SK-N-SH (cell line): ENCODE results near the gene PTX3. TPM values are rescaled to one million over a fixed set of nuclear protein-coding genes. Genes with fewer than 3 reads are reported as not detected.

ENCODE experiments used
- CTCF ChIA-PET: fragments of 300-600, 350-600 bp; formaldehyde crosslinking; extraction: SDS; loops from one replicate; lab custom pipeline; 2021; lab: Yijun Ruan, JAX
- POLR2A ChIA-PET: fragments of 350-600 bp; sonication (Branson Sonifier 250); formaldehyde crosslinking; extraction: SDS; loops from one replicate; lab custom pipeline; 2020; ENCODE audit warnings: antibody characterized with exemption, inconsistent platforms; lab: Yijun Ruan, JAX
- DNase-seq: peaks from one replicate; pipeline ENCODE4 v3.0.0; 2012
- H2AFZ ChIP-seq: fragments of 200-600 bp; sonication (generic); 2 replicates; pipeline ENCODE4 v1.8.1; 2016; ENCODE audit warnings: antibody characterized with exemption, mild to moderate bottlenecking, low read depth
- H3F3A ChIP-seq: fragments of 200-600 bp; sonication (generic); replicated peaks from 2 replicates; pipeline ENCODE3; 2016; ENCODE audit warnings: antibody characterized with exemption, mild to moderate bottlenecking; ENCODE audit not compliant: insufficient read depth
- H3K27ac ChIP-seq, 2 experiments: fragments of 200-500 bp in 1 of 2; fragments of 200-600 bp in 1 of 2; sonication (Bioruptor generic) in 1 of 2; sonication (generic), shearing (Covaris generic) in 1 of 2; 2 replicates each; pipeline versions ENCODE4 v1.5.1 to v1.6.1; 2014 to 2016; ENCODE audit warnings: low read depth in 2 of 2, inconsistent platforms in 1 of 2, low read length in 1 of 2, mild to moderate bottlenecking in 1 of 2, mixed read lengths in 1 of 2
- H3K27me3 ChIP-seq: fragments of 200-600 bp; sonication (generic), shearing (Covaris generic); 2 replicates; pipeline ENCODE4 v1.6.1; 2016; ENCODE audit warnings: mixed run types; ENCODE audit not compliant: insufficient read depth
- H3K36me3 ChIP-seq, 2 experiments: fragments of 200-500 bp in 1 of 2; fragments of 200-600 bp in 1 of 2; sonication (Bioruptor generic) in 1 of 2; sonication (generic) in 1 of 2; replicated peaks in 1 of 2; 2 replicates each; pipeline versions ENCODE3 to v1.5.1; 2014 to 2016; ENCODE audit warnings: low read length in 1 of 2, mild to moderate bottlenecking in 1 of 2; ENCODE audit not compliant: insufficient read depth in 2 of 2, control insufficient read depth in 1 of 2
- H3K4me1 ChIP-seq, 2 experiments: fragments of 200-500 bp in 1 of 2; fragments of 200-600 bp in 1 of 2; sonication (Bioruptor generic) in 1 of 2; sonication (generic), shearing (Covaris generic) in 1 of 2; 2 replicates each; pipeline versions ENCODE4 v1.5.1 to v1.6.1; 2014 to 2016; ENCODE audit warnings: low read depth in 1 of 2, low read length in 1 of 2, mixed run types in 1 of 2; ENCODE audit not compliant: insufficient read depth in 2 of 2, control insufficient read depth in 1 of 2
- H3K4me2 ChIP-seq: fragments of 200-600 bp; sonication (generic), shearing (Covaris generic); 2 replicates; pipeline ENCODE4 v1.6.1; 2017; ENCODE audit warnings: mixed run types
- H3K4me3 ChIP-seq, 2 experiments: fragments of 200-500 bp in 1 of 2; fragments of 200-600 bp in 1 of 2; sonication (Bioruptor generic) in 1 of 2; sonication (generic), shearing (Covaris generic) in 1 of 2; 2 replicates each; pipeline versions ENCODE4 v1.5.1 to v1.8.1; 2014 to 2016; ENCODE audit warnings: low read depth in 2 of 2, inconsistent platforms in 1 of 2, low read length in 1 of 2, mild to moderate bottlenecking in 1 of 2, mixed read lengths in 1 of 2, moderate library complexity in 1 of 2
- H3K79me2 ChIP-seq: fragments of 200-600 bp; sonication (generic); 2 replicates; pipeline ENCODE4 v1.8.1; 2017; ENCODE audit warnings: mild to moderate bottlenecking; ENCODE audit not compliant: insufficient read depth
- H3K9ac ChIP-seq: fragments of 200-600 bp; sonication (generic); 2 replicates; pipeline ENCODE4 v1.6.1; 2017; ENCODE audit warnings: mixed run types
- H3K9me2 ChIP-seq: fragments of 200-600 bp; sonication (generic); 2 replicates; pipeline ENCODE4 v1.6.1; 2017; ENCODE audit warnings: mixed run types
- H3K9me3 ChIP-seq: fragments of 200-600 bp; sonication (generic); 2 replicates; pipeline ENCODE4 v1.6.1; 2017; ENCODE audit warnings: mixed run types, mild to moderate bottlenecking, moderate library complexity
- H4K20me1 ChIP-seq: fragments of 200-600 bp; sonication (generic); 2 replicates; pipeline ENCODE4 v1.6.1; 2017; ENCODE audit warnings: mild to moderate bottlenecking, mixed run types; ENCODE audit not compliant: insufficient read depth
- ELF1 ChIP-seq: IDR thresholded peaks from 2 replicates; pipeline ENCODE4 v1.4.0; 2012
- EP300 ChIP-seq, 2 experiments: IDR thresholded peaks; 2 replicates each; pipeline versions ENCODE4 v1.4.0 to v1.6.1; 2012; ENCODE audit warnings: borderline replicate concordance in 1 of 2, low read depth in 1 of 2, low read length in 1 of 2
- GABPA ChIP-seq: IDR thresholded peaks from 2 replicates; pipeline ENCODE4 v1.4.0; 2012; ENCODE audit warnings: low read depth, mild to moderate bottlenecking
- JUND ChIP-seq: IDR thresholded peaks from 2 replicates; pipeline ENCODE4 v1.4.0; 2012
- MEF2A ChIP-seq: IDR thresholded peaks from 2 replicates; pipeline ENCODE4 v1.4.0; 2012; ENCODE audit warnings: low read depth, borderline replicate concordance
- NFIC ChIP-seq: IDR thresholded peaks from 2 replicates; pipeline ENCODE4 v1.4.0; 2012; ENCODE audit warnings: borderline replicate concordance
- NRF1 ChIP-seq: IDR thresholded peaks from 2 replicates; pipeline ENCODE4 v1.6.1; 2012; ENCODE audit warnings: low read depth, mild to moderate bottlenecking, low read length
- POLR2AphosphoS5 ChIP-seq: IDR thresholded peaks from 2 replicates; pipeline ENCODE4 v1.6.1; 2012; ENCODE audit warnings: low read depth, low read length
- RAD21 ChIP-seq: IDR thresholded peaks from 2 replicates; pipeline ENCODE4 v1.6.1; 2012; ENCODE audit warnings: mild to moderate bottlenecking, low read length
- RFX5 ChIP-seq: IDR thresholded peaks from 2 replicates; pipeline ENCODE4 v1.6.1; 2012; ENCODE audit warnings: mild to moderate bottlenecking, improper control_type of control experiment, low read length
- TEAD4 ChIP-seq: IDR thresholded peaks from 2 replicates; pipeline ENCODE4 v1.4.0; 2012; ENCODE audit warnings: mild to moderate bottlenecking, borderline replicate concordance; ENCODE audit not compliant: insufficient read depth
- WGBS: methylation state at CpG from one replicate; pipeline ENCODE4 v1.1.6; 2017; ENCODE audit warnings: low lambda C conversion rate; 5-methylcytosine and 5-hydroxymethylcytosine counted together
- polyA plus RNA-seq, 3 experiments: library from polyadenylated mRNA; depleted of rRNA; stranded (reverse); fragments of >200 nt; gene quantifications; 2 replicates each; pipeline ENCODE4 v1.2.3, GENCODE V29; 2012
- TF ChIP-seq, protein P1 (sequence below): fragments of 150-350 bp; IDR thresholded peaks from 2 replicates; pipeline ENCODE4 v1.6.1; 2016; ENCODE audit warnings: mild to moderate bottlenecking, low read depth, low read length
- TF ChIP-seq, protein P2 (sequence below): IDR thresholded peaks from 2 replicates; pipeline ENCODE4 v1.4.0; 2012; ENCODE audit warnings: low read depth, borderline replicate concordance
- TF ChIP-seq, protein P3 (sequence below): IDR thresholded peaks from 2 replicates; pipeline ENCODE4 v1.4.0; 2012; ENCODE audit warnings: low read depth
- TF ChIP-seq, protein P4 (sequence below): IDR thresholded peaks from 2 replicates; pipeline ENCODE4 v1.6.1; 2012; ENCODE audit warnings: mild to moderate bottlenecking, low read depth, low read length, moderate library complexity
- TF ChIP-seq, protein P5 (sequence below): fragments of 150-350 bp; IDR thresholded peaks from 2 replicates; pipeline ENCODE4 v1.6.1; 2017; ENCODE audit warnings: antibody characterized with exemption, low read length, low read depth, borderline replicate concordance

The PTX3 gene
- polyA plus RNA-seq, 1 of the 3 experiments (the other 2 are of a cell fraction) = 208 TPM

DNA sequence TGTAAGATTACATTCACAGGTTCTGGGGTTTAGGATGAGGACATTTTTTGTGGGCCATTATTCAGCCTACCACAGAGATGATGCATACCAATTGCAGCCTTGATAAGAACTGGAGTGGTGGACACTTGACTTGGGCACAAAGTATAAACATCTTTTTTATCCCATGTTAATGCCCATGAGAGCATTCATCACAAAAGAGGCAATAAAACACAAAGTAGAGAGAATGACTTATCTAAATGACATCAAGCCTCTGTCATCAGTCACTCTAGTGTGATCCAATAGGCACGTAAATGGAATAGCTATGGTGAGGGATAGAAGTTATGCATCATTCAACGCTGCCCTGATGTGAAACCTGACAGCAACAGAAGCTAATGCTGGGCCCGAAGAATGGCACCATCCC is 40.8 kb downstream of the PTX3 start:
- CTCF ChIA-PET = no interaction called here
- WGBS = 59% methylated on average over 3 of the region's 3 CpGs
- H3K27ac ChIP-seq = no peak overlapping the region

DNA sequence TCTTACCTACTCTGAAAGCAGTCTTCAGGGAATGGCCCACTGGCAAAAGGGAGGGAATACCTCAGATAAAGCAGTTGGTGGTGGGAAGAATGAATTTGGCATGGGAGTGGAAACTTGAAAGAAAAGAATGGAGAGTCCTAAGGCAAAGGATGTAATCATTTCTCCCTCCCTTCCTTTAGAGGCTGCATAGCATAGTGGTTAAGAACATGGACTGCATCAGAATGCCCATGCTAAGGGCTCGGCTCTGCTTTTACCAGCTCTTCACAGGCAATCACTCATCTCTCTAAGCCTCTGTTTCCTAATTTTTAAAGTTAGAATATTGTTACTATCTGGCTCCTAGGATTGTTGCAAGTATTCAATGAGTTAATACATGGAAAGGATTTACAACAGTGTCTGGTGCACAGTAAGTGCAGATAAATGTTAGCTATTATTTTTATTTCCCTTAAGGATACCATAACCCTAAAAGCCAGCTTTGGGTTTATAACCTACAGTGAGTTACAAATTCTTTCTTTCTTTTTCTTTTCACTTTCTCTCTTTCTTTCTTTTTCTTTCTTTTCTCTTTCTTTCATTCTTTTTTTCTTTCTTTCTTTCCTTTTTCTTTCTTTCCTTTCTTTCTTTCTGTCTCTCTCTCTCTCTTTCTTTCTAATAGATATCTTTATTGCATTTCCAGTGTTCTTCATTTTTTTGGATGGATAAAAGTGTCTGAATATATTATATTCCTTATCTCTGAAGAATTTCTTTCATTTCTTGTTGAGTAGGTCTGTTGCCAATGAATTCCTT is 43.0 kb downstream of the PTX3 start:
- H2AFZ ChIP-seq = no peak overlapping the region
- no peak overlapping the region for H3K27ac ChIP-seq
- no peak overlapping the region for H3K4me2 ChIP-seq
- no peaks in the 10 kb centered on the region for H3F3A ChIP-seq
- no peak overlapping the region for H3K9ac ChIP-seq
- no peak for DNase-seq
- peaks cover 0 to 16% of the 10 kb centered on the region in 2 experiments for H3K36me3 ChIP-seq
- H3K4me3 ChIP-seq = no peak overlapping the region
- TF ChIP-seq, protein P1, sequence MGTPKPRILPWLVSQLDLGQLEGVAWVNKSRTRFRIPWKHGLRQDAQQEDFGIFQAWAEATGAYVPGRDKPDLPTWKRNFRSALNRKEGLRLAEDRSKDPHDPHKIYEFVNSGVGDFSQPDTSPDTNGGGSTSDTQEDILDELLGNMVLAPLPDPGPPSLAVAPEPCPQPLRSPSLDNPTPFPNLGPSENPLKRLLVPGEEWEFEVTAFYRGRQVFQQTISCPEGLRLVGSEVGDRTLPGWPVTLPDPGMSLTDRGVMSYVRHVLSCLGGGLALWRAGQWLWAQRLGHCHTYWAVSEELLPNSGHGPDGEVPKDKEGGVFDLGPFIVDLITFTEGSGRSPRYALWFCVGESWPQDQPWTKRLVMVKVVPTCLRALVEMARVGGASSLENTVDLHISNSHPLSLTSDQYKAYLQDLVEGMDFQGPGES = no peak
- no peak for TF ChIP-seq EP300 (IDR thresholded peaks at IDR 0.05; ENCODE audit: borderline replicate concordance in 1 of 2, low read depth in 1 of 2, low read length in 1 of 2)
- TF ChIP-seq, protein P2, sequence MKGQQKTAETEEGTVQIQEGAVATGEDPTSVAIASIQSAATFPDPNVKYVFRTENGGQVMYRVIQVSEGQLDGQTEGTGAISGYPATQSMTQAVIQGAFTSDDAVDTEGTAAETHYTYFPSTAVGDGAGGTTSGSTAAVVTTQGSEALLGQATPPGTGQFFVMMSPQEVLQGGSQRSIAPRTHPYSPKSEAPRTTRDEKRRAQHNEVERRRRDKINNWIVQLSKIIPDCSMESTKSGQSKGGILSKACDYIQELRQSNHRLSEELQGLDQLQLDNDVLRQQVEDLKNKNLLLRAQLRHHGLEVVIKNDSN = no peak
- no peak for TF ChIP-seq RAD21
- no peak for TF ChIP-seq RFX5
- no peaks in the 10 kb centered on the region for H3K27me3 ChIP-seq
- 72% methylated on average over 1 of the region's 1 CpG for WGBS
- CTCF ChIA-PET = no interaction called here
- H3K9me3 ChIP-seq = peaks cover 7% of the 10 kb centered on the region; the same call in 1 of the 2 replicates
- H3K4me1 ChIP-seq = no peaks in the 10 kb centered on the region
- H3K79me2 ChIP-seq = peaks cover 3% of the 10 kb centered on the region; the same call in 1 of the 2 replicates
- POLR2A ChIA-PET = no interaction called here
- no peaks in the 10 kb centered on the region for H3K9me2 ChIP-seq
- H4K20me1 ChIP-seq = no peaks in the 10 kb centered on the region

More for the DNA sequence above, 40.8 kb downstream of the PTX3 start:
- Histone ChIP-seq H3K79me2 (peaks cover 3% of the 10 kb centered on the region; the same call in 1 of the 2 replicates), H2AFZ (no peak overlapping the region), H3K4me1 (no peaks in the 10 kb centered on the region), H3K9me3 (peaks cover 7% of the 10 kb centered on the region; the same call in 1 of the 2 replicates), H3K27me3 (no peaks in the 10 kb centered on the region), H3K4me2 (no peak overlapping the region), H3F3A (no peaks in the 10 kb centered on the region), H3K36me3 (peaks cover 0 to 13% of the 10 kb centered on the region in 2 experiments), H3K9me2 (no peaks in the 10 kb centered on the region), H3K4me3 (no peak overlapping the region), H3K9ac (no peak overlapping the region), H4K20me1 (no peaks in the 10 kb centered on the region)
- no peak for DNase-seq
- no peak for TF ChIP-seq NRF1
- TF ChIP-seq, protein P3, sequence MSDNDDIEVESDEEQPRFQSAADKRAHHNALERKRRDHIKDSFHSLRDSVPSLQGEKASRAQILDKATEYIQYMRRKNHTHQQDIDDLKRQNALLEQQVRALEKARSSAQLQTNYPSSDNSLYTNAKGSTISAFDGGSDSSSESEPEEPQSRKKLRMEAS = no peak
- no peak for TF ChIP-seq POLR2AphosphoS5
- no peak for TF ChIP-seq ELF1
- no peak for TF ChIP-seq EP300 (IDR thresholded peaks at IDR 0.05; ENCODE audit: borderline replicate concordance in 1 of 2, low read depth in 1 of 2, low read length in 1 of 2)
- TF ChIP-seq, protein P4, sequence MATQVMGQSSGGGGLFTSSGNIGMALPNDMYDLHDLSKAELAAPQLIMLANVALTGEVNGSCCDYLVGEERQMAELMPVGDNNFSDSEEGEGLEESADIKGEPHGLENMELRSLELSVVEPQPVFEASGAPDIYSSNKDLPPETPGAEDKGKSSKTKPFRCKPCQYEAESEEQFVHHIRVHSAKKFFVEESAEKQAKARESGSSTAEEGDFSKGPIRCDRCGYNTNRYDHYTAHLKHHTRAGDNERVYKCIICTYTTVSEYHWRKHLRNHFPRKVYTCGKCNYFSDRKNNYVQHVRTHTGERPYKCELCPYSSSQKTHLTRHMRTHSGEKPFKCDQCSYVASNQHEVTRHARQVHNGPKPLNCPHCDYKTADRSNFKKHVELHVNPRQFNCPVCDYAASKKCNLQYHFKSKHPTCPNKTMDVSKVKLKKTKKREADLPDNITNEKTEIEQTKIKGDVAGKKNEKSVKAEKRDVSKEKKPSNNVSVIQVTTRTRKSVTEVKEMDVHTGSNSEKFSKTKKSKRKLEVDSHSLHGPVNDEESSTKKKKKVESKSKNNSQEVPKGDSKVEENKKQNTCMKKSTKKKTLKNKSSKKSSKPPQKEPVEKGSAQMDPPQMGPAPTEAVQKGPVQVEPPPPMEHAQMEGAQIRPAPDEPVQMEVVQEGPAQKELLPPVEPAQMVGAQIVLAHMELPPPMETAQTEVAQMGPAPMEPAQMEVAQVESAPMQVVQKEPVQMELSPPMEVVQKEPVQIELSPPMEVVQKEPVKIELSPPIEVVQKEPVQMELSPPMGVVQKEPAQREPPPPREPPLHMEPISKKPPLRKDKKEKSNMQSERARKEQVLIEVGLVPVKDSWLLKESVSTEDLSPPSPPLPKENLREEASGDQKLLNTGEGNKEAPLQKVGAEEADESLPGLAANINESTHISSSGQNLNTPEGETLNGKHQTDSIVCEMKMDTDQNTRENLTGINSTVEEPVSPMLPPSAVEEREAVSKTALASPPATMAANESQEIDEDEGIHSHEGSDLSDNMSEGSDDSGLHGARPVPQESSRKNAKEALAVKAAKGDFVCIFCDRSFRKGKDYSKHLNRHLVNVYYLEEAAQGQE = no peak
- TF ChIP-seq, protein P5, sequence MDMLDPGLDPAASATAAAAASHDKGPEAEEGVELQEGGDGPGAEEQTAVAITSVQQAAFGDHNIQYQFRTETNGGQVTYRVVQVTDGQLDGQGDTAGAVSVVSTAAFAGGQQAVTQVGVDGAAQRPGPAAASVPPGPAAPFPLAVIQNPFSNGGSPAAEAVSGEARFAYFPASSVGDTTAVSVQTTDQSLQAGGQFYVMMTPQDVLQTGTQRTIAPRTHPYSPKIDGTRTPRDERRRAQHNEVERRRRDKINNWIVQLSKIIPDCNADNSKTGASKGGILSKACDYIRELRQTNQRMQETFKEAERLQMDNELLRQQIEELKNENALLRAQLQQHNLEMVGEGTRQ = no peak
- TF ChIP-seq NFIC = no peak
- no peak for TF ChIP-seq MEF2A
- no peak for TF ChIP-seq GABPA
- TF ChIP-seq TEAD4 = no peak
- no peak for TF ChIP-seq JUND
- POLR2A ChIA-PET = no interaction called here
